HepG2 (cell line): ENCODE data around the gene SIGLEC1. TPM values are rescaled to one million over a fixed set of nuclear protein-coding genes. Genes with fewer than 3 reads are reported as not detected.

Source experiments
- CBFB ChIP-seq: sonication (generic); formaldehyde crosslinking; IDR thresholded peaks from 2 replicates; pipeline ENCODE4 v1.4.0; 2020; ENCODE audit warnings: missing genetic modification reagents
- CHCHD3 ChIP-seq: sonication (generic); formaldehyde crosslinking; IDR thresholded peaks from 2 replicates; pipeline ENCODE4 v1.8.0; 2022; ENCODE audit warnings: mild to moderate bottlenecking, missing genetic modification reagents, moderate library complexity
- CSRNP1 ChIP-seq: sonication (generic); formaldehyde crosslinking; IDR thresholded peaks from 2 replicates; pipeline ENCODE4 v1.8.1; 2023; ENCODE audit warnings: mild to moderate bottlenecking, missing genetic modification reagents
- CSRNP2 ChIP-seq: sonication (generic); formaldehyde crosslinking; conservative IDR thresholded peaks from 2 replicates; pipeline ENCODE4 v1.8.0; 2022; ENCODE audit warnings: low read depth, missing genetic modification reagents
- ETV5 ChIP-seq: IDR thresholded peaks from 2 replicates; pipeline ENCODE4 v1.6.1; 2018; ENCODE audit warnings: missing biosample characterization, missing genetic modification reagents, inconsistent platforms, borderline replicate concordance
- HNF1A ChIP-seq, 2 experiments: sonication (generic) in 1 of 2; formaldehyde crosslinking in 1 of 2; IDR thresholded peaks; 2 replicates each; pipeline versions ENCODE4 v1.4.0 to v1.6.1; 2016 to 2020; ENCODE audit warnings: borderline replicate concordance in 1 of 2, low read depth in 1 of 2, mild to moderate bottlenecking in 1 of 2, missing genetic modification reagents in 1 of 2
- ISX ChIP-seq: sonication (generic); formaldehyde crosslinking; conservative IDR thresholded peaks from 2 replicates; pipeline ENCODE4 v1.5.0; 2020; ENCODE audit warnings: missing genetic modification reagents
- KDM2A ChIP-seq: sonication (generic); formaldehyde crosslinking; IDR thresholded peaks from 2 replicates; pipeline ENCODE4 v1.4.0; 2020; ENCODE audit warnings: low read depth, missing genetic modification reagents, borderline replicate concordance
- RXRA ChIP-seq: sonication (generic); formaldehyde crosslinking; IDR thresholded peaks from 2 replicates; pipeline ENCODE4 v1.5.1; 2020; ENCODE audit warnings: missing genetic modification reagents
- ZBTB49 ChIP-seq: sonication (generic); formaldehyde crosslinking; IDR thresholded peaks from 2 replicates; pipeline ENCODE4 v1.4.0; 2020; ENCODE audit warnings: missing genetic modification reagents, borderline replicate concordance
- ZMAT5 ChIP-seq: sonication (generic); formaldehyde crosslinking; IDR thresholded peaks from 2 replicates; pipeline ENCODE4 v1.5.0; 2020; ENCODE audit warnings: mild to moderate bottlenecking, low read depth, missing genetic modification reagents, borderline replicate concordance
- ZNF232 ChIP-seq: sonication (generic); formaldehyde crosslinking; IDR thresholded peaks from 2 replicates; pipeline ENCODE4 v1.4.0; 2020; ENCODE audit warnings: missing genetic modification reagents, borderline replicate concordance
- ZNF639 ChIP-seq: conservative IDR thresholded peaks from 2 replicates; pipeline ENCODE4 v1.6.1; 2018; ENCODE audit warnings: missing genetic modification reagents
- ZNF670 ChIP-seq: sonication (generic); formaldehyde crosslinking; IDR thresholded peaks from 2 replicates; pipeline ENCODE4 v1.8.0; 2022; ENCODE audit warnings: mild to moderate bottlenecking, missing genetic modification reagents, borderline replicate concordance
- ZNF674 ChIP-seq: sonication (generic); formaldehyde crosslinking; IDR thresholded peaks from 2 replicates; pipeline ENCODE4 v1.5.0; 2020; ENCODE audit warnings: low read depth, mild to moderate bottlenecking, missing genetic modification reagents
- ZSCAN22 ChIP-seq: sonication (generic); formaldehyde crosslinking; IDR thresholded peaks from 2 replicates; pipeline ENCODE4 v1.4.0; 2020; ENCODE audit warnings: mild to moderate bottlenecking, missing genetic modification reagents
- polyA plus RNA-seq, 8 experiments: library from polyadenylated mRNA; depleted of rRNA in 3 of 8; stranded (reverse) in 7 of 8; unstranded in 1 of 8; fragments of >200 nt; fragmentation: Illumina TruSeq in 4 of 8; extraction: Trizol in 4 of 8; gene quantifications; 2 replicates each; pipeline versions ENCODE4 v1.2.1 to v1.2.3, GENCODE V29; 2011 to 2016; ENCODE audit warnings: low read depth in 4 of 8, missing spikeins in 1 of 8, mixed read lengths in 1 of 8; ENCODE audit not compliant: insufficient read depth in 1 of 8
- total RNA-seq, 5 experiments: library from RNA; depleted of rRNA; stranded (reverse); fragments of >200 nt; fragmentation: Illumina TruSeq; extraction: Trizol; gene quantifications; 2 replicates each; pipeline ENCODE4 v1.2.3, GENCODE V29; 2016; ENCODE audit warnings: low read depth in 1 of 5

Gene SIGLEC1
- total and polyA plus RNA-seq, 2 of the 13 experiments (the other 11 are each of a cell fraction or from before 2014, with no cell fraction given), result 0.01 TPM; not detected in 1

- no peak for TF ChIP-seq HNF1A (IDR thresholded peaks at IDR 0.05; ENCODE audit: low read depth)
- TF ChIP-seq HNF1A (CRISPR knock-in tag; IDR thresholded peaks at IDR 0.05; ENCODE audit: borderline replicate concordance), result 0 out of 2 replicates have a peak, but pooled peaks have one; percentile 13
- TF ChIP-seq ZNF232 (CRISPR knock-in tag), result no peak
- no peak for TF ChIP-seq CSRNP2 (CRISPR knock-in tag)
- no peak for TF ChIP-seq ISX (CRISPR knock-in tag)
- no peak for TF ChIP-seq ZNF670 (CRISPR knock-in tag)
- TF ChIP-seq CBFB (CRISPR knock-in tag), result no peak
- 0 out of 2 replicates have a peak, but pooled peaks have one; percentile 12 for TF ChIP-seq KDM2A (CRISPR knock-in tag)
- 0 out of 2 replicates have a peak, but pooled peaks have one; percentile 14 for TF ChIP-seq RXRA (CRISPR knock-in tag)
- no peak for TF ChIP-seq ZNF639 (CRISPR knock-in tag)
- no peak for TF ChIP-seq CSRNP1 (CRISPR knock-in tag)
- no peak for TF ChIP-seq ZBTB49 (CRISPR knock-in tag)
- no peak for TF ChIP-seq ZNF674 (CRISPR knock-in tag)
- no peak for TF ChIP-seq ETV5 (CRISPR knock-in tag)
- no peak for TF ChIP-seq ZSCAN22
- no peak for TF ChIP-seq CHCHD3 (CRISPR knock-in tag)
- no peak for TF ChIP-seq ZMAT5 (CRISPR knock-in tag)
Measured at GRCh38 chr20:3681352-3681930, 31.0 kb downstream of the SIGLEC1 start (continued).
